Glutamatergic neuron (in vitro differentiated cells): ENCODE measurements around the gene PML. TPM values are rescaled to one million over a fixed set of nuclear protein-coding genes. Genes with fewer than 3 reads are reported as not detected.

Source experiments
- DNase-seq: peaks from one replicate; pipeline ENCODE4 v3.0.0; 2022
- H3K27ac Mint-ChIP-seq: one replicate; pipeline ENCODE4 v1.8.0; 2020; ENCODE audit warnings: mild to moderate bottlenecking, mixed read lengths, inconsistent platforms; ENCODE audit not compliant: unreplicated experiment
- H3K27me3 Mint-ChIP-seq: one replicate; pipeline ENCODE4 v1.8.0; 2020; ENCODE audit warnings: mild to moderate bottlenecking, moderate library complexity, mixed read lengths, inconsistent platforms; ENCODE audit not compliant: unreplicated experiment
- H3K36me3 Mint-ChIP-seq: one replicate; pipeline ENCODE4 v1.8.0; 2020; ENCODE audit warnings: mild to moderate bottlenecking, mixed read lengths, inconsistent platforms; ENCODE audit not compliant: unreplicated experiment
- H3K4me1 Mint-ChIP-seq: one replicate; pipeline ENCODE4 v1.8.0; 2020; ENCODE audit warnings: mild to moderate bottlenecking, low read depth, mixed read lengths, inconsistent platforms; ENCODE audit not compliant: unreplicated experiment
- H3K4me3 Mint-ChIP-seq: one replicate; pipeline ENCODE4 v1.8.0; 2020; ENCODE audit warnings: mild to moderate bottlenecking, mixed read lengths, inconsistent platforms; ENCODE audit not compliant: unreplicated experiment
- H3K9me3 Mint-ChIP-seq: one replicate; pipeline ENCODE4 v1.8.0; 2020; ENCODE audit warnings: mild to moderate bottlenecking, moderate library complexity, mixed read lengths, inconsistent platforms; ENCODE audit not compliant: unreplicated experiment
- CTCF ChIP-seq: fragments of 200-600 bp; sonication (generic); IDR thresholded peaks from one replicate; pipeline ENCODE4 v1.5.0; 2021; ENCODE audit not compliant: partially characterized antibody, unreplicated experiment
- total RNA-seq: library from RNA; stranded (reverse); fragmentation: NEBNext Ultra II Directional; extraction: Animal tissue kit (Norgen Biotek cat#: 25700); gene quantifications from one replicate; pipeline ENCODE4 v1.2.1, GENCODE V29; 2021; ENCODE audit not compliant: unreplicated experiment

The PML gene
- total RNA-seq, 1 donor from 2014 or later: 27.6 TPM

DNA sequence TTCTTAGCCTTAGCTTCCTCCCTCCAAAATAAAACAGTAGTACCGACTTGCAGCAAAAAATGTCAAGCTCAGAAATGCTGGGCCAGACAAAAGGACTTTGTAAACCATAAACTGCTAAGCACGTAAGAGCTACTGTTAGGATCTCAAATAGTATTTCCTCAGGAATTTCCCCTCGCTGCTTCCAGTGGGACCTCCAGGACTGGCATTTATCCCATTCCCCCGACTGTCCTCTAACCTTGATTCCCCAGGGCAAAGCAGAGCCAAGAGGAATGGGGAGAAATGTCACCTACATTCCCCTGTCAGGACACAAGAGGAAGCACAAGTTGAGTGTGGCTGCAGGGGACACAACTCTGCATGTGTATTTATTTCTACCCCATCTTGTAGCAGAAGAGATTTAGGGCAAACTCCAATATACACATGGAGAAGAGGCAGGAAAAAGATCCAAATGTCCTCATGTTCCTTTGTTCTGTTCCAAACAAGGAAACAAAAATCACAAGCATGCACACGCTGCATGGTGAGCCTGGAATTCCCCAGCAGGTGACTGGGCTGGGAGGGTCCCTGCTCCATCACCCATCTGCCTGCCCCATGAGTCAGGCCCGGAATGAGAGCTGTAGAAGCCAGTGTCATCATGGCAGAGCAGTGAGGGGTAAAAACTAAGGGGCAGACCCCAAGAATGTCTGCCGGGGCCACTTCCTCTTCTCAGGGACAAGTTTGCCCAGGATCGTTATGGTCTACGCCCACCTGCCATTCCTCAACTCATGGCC is 6.7 kb upstream of the PML start:
- H3K27ac Mint-ChIP-seq: no peak overlapping the region
- no peak for TF ChIP-seq CTCF
- peaks cover 5% of the 10 kb centered on the region for H3K36me3 Mint-ChIP-seq
- DNase-seq: no peak
- no peaks in the 10 kb centered on the region for H3K4me1 Mint-ChIP-seq
- no peak overlapping the region for H3K4me3 Mint-ChIP-seq
- peaks cover 5% of the 10 kb centered on the region for H3K27me3 Mint-ChIP-seq
- no peaks in the 10 kb centered on the region for H3K9me3 Mint-ChIP-seq

DNA sequence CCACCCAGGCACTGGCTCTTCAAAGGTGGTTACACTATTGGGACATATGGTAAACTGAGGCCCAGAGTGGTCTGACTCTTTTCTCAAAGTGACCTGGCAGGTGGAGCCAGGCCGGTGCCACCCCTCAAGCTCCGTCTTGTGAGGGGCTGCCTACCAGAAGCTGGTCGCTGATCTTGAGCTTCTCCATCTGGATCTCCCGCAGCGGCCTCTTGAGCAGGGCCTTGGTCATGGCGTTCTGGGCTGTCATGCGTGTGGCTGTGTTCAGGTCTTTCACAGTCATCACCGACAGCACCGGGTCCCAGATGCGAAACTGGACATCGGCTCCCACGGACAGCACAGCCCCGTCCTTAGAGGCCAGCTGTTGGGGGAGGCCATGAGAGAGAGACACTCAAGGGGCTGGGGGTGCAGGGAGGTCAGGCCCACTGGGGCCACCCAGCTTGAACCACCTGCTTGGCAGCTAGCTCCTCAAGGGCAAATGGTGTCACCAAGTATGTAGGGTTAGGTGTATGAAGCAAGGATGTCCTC is 6.0 kb upstream of the PML start:
- no peak for TF ChIP-seq CTCF
- H3K4me1 Mint-ChIP-seq: no peaks in the 10 kb centered on the region
- peaks cover 5% of the 10 kb centered on the region for H3K27me3 Mint-ChIP-seq
- DNase-seq: no peak
- no peak overlapping the region for H3K4me3 Mint-ChIP-seq
- H3K27ac Mint-ChIP-seq: no peak overlapping the region
- no peaks in the 10 kb centered on the region for H3K9me3 Mint-ChIP-seq
- peaks cover 5% of the 10 kb centered on the region for H3K36me3 Mint-ChIP-seq

DNA sequence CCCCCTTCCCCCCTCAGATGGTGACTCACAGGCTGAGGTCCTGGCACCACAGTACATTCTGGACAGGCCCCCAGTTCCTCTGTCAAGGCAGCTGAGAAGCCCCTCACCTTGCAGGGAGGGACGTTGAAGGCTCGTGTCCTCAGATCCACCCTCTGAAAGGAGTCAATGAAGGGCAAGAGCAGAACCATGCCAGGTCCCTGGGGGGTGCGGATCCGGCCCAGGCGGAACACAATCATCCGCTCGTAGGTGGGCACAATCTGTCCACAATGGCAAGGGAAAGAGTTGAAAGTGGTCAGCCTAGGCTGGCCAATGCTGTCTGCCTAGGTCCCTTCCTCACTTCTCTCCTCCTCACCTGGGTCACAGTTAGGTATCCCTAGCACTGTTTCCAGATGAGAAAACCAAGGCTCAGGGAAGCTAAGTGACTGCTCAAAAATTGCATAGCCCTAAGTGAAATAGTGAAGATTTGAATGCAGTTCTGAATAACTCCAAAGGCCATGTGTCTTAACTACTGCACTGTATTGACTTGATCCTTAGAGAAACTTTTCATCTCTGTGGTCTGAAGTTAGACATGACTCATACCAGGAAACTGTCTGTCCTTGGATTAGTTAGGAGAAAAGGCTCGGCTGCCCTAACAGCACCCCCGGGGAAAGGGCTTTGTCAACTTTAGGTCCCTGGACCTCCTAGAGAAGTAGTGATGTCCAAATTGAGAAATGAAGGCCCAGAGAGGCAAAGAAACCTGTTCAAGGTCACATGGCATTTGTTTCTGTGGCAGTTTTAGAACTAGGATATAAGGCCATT is 5.3 kb upstream of the PML start:
- TF ChIP-seq CTCF: no peak
- Mint-ChIP-seq H3K27me3 (peaks cover 7% of the 10 kb centered on the region), H3K36me3 (peaks cover 2% of the 10 kb centered on the region), H3K4me1 (peaks cover 4% of the 10 kb centered on the region), H3K4me3 (no peak overlapping the region), H3K27ac (no peak overlapping the region), H3K9me3 (peaks cover 1% of the 10 kb centered on the region)
- no peak for DNase-seq

- Mint-ChIP-seq H3K27ac (no peak overlapping the region), H3K4me1 (peaks cover 8% of the 10 kb centered on the region), H3K9me3 (peaks cover 1% of the 10 kb centered on the region), H3K36me3 (no peaks in the 10 kb centered on the region), H3K27me3 (peaks cover 7% of the 10 kb centered on the region), H3K4me3 (no peak overlapping the region)
- no peak for TF ChIP-seq CTCF
- DNase-seq: no peak
Observed at GRCh38 chr15:73990250-73991005, 4.1 kb upstream of the PML start.
